HG02623 (cell line): Measurements from ENCODE around the gene GJB5.

Source experiments
- ATAC-seq: cut with Tn5 transposase; IDR thresholded peaks from one replicate; pipeline ENCODE4 v1.9.1; 2021; ENCODE audit warnings: moderate library complexity; ENCODE audit not compliant: unreplicated experiment

GJB5 gene

GRCh38 chr1:34792868-34793727, 38.3 kb downstream of the GJB5 start, which contains the start of gene GJA4:
GJA4 (plus strand) TSS chr1:34792999; CDS start chr1:34794214, 1,215 bp downstream.
- no peak for ATAC-seq

GRCh38 chr1:34794001-34794789, 39.3 kb downstream of the GJB5 start:
- no peak for ATAC-seq

- no peak for ATAC-seq
Measured at GRCh38 chr1:34794790-34795180, 39.9 kb downstream of the GJB5 start.

GRCh38 chr1:34795916-34796315, 41.1 kb downstream of the GJB5 start:
- ATAC-seq: no peak

GRCh38 chr1:34796990-34797389, 42.1 kb downstream of the GJB5 start:
- no peak for ATAC-seq

- no peak for ATAC-seq
Measured at GRCh38 chr1:34800214-34800613, 45.4 kb downstream of the GJB5 start.

- no peak for ATAC-seq
Measured at GRCh38 chr1:34803770-34804169, 48.9 kb downstream of the GJB5 start.

- ATAC-seq: no peak
Measured at GRCh38 chr1:34806396-34806795, 51.5 kb downstream of the GJB5 start.
